Liver (tissue), 9 donors: ENCODE results near the gene STXBP4. TPM values are rescaled to one million over a fixed set of nuclear protein-coding genes. Genes with fewer than 3 reads are reported as not detected.
A peak's percentile ranks its signal among the peaks of the same experiment; 100 is the strongest.

Experiments used
- DNase-seq: peaks from one replicate; pipeline ENCODE4 v3.0.0-alpha.2; 2017; ENCODE audit warnings: low spot score
- H3K27ac ChIP-seq, 2 donors: one replicate each; pipeline ENCODE4 v1.7.0; 2013; ENCODE audit warnings: inconsistent platforms in 2 of 2, low read length in 2 of 2, control low read depth in 1 of 2, low read depth in 1 of 2, mild to moderate bottlenecking in 1 of 2
- H3K27me3 ChIP-seq, 4 donors: one replicate each; pipeline versions ENCODE4 v1.6.1 to v1.7.0; 2013; ENCODE audit warnings: low read length in 3 of 4, inconsistent platforms in 1 of 4, mild to moderate bottlenecking in 1 of 4, moderate library complexity in 1 of 4; ENCODE audit not compliant: control insufficient read depth in 4 of 4, insufficient read depth in 4 of 4
- H3K36me3 ChIP-seq, 4 donors: one replicate each; pipeline versions ENCODE4 v1.6.1 to v1.7.0; 2013; ENCODE audit warnings: low read length in 3 of 4, mild to moderate bottlenecking in 3 of 4, low read depth in 1 of 4, moderate library complexity in 1 of 4; ENCODE audit not compliant: control insufficient read depth in 4 of 4, insufficient read depth in 3 of 4
- H3K4me1 ChIP-seq, 4 donors: one replicate each; pipeline versions ENCODE4 v1.6.1 to v1.7.0; 2013; ENCODE audit warnings: low read length in 3 of 4, mild to moderate bottlenecking in 3 of 4, moderate library complexity in 1 of 4; ENCODE audit not compliant: control insufficient read depth in 4 of 4, insufficient read depth in 4 of 4
- H3K4me3 ChIP-seq, 3 donors: one replicate each; pipeline versions ENCODE4 v1.6.1 to v1.7.0; 2013; ENCODE audit warnings: low read length in 3 of 3, control low read depth in 1 of 3, low read depth in 1 of 3, mild to moderate bottlenecking in 1 of 3
- H3K9ac ChIP-seq, 2 donors: one replicate each; pipeline ENCODE4 v1.7.0; 2013; ENCODE audit warnings: low read length in 2 of 2, mild to moderate bottlenecking in 2 of 2, moderate library complexity in 2 of 2, control low read depth in 1 of 2, low read depth in 1 of 2
- H3K9me3 ChIP-seq, 4 donors: one replicate each; pipeline versions ENCODE4 v1.6.1 to v1.7.0; 2013; ENCODE audit warnings: low read length in 3 of 4; ENCODE audit not compliant: control insufficient read depth in 4 of 4
- CTCF ChIP-seq: fragments of 150-350 bp; IDR thresholded peaks from 2 replicates; pipeline ENCODE4 v1.5.1; 2017; ENCODE audit warnings: improper control_type of control experiment, low read depth, low read length; ENCODE audit not compliant: missing input control
- EGR1 ChIP-seq, 2 donors: IDR thresholded peaks; 2 replicates each; pipeline ENCODE4 v1.6.1; 2016 to 2018; ENCODE audit warnings: antibody characterized with exemption in 2 of 2, low read depth in 2 of 2
- FOXA1 ChIP-seq: IDR thresholded peaks from 2 replicates; pipeline ENCODE4 v1.6.1; 2016; ENCODE audit warnings: antibody characterized with exemption
- FOXA2 ChIP-seq: IDR thresholded peaks from 2 replicates; pipeline ENCODE4 v1.6.1; 2016; ENCODE audit warnings: antibody characterized with exemption
- GABPA ChIP-seq, 2 donors: IDR thresholded peaks in 1 of 2; conservative IDR thresholded peaks in 1 of 2; 2 replicates each; pipeline ENCODE4 v1.6.1; 2016; ENCODE audit warnings: antibody characterized with exemption in 2 of 2, mild to moderate bottlenecking in 1 of 2, moderate library complexity in 1 of 2
- HNF4A ChIP-seq, 2 donors: conservative IDR thresholded peaks; 2 replicates each; pipeline ENCODE4 v1.6.1; 2016; ENCODE audit warnings: antibody characterized with exemption in 2 of 2, mild to moderate bottlenecking in 2 of 2
- HNF4G ChIP-seq: IDR thresholded peaks from 2 replicates; pipeline ENCODE4 v1.6.1; 2016; ENCODE audit warnings: antibody characterized with exemption
- JUND ChIP-seq, 2 donors: IDR thresholded peaks; 2 replicates each; pipeline ENCODE4 v1.6.1; 2016; ENCODE audit warnings: antibody characterized with exemption in 2 of 2
- MAX ChIP-seq: IDR thresholded peaks from 2 replicates; pipeline ENCODE4 v1.6.1; 2016; ENCODE audit warnings: antibody characterized with exemption
- NR2F2 ChIP-seq: IDR thresholded peaks from 2 replicates; pipeline ENCODE4 v1.6.1; 2016; ENCODE audit warnings: antibody characterized with exemption
- RAD21 ChIP-seq, 2 donors: IDR thresholded peaks; 2 replicates each; pipeline ENCODE4 v1.6.1; 2016; ENCODE audit warnings: antibody characterized with exemption in 2 of 2, mild to moderate bottlenecking in 2 of 2
- REST ChIP-seq: IDR thresholded peaks from 2 replicates; pipeline ENCODE4 v1.6.1; 2016; ENCODE audit warnings: antibody characterized with exemption, mild to moderate bottlenecking
- RXRA ChIP-seq, 2 donors: IDR thresholded peaks; 2 replicates each; pipeline ENCODE4 v1.6.1; 2017 to 2018; ENCODE audit warnings: antibody characterized with exemption in 2 of 2, mild to moderate bottlenecking in 1 of 2
- SP1 ChIP-seq: IDR thresholded peaks from 2 replicates; pipeline ENCODE4 v1.6.1; 2018; ENCODE audit warnings: antibody characterized with exemption, mild to moderate bottlenecking
- TAF1 ChIP-seq: conservative IDR thresholded peaks from 2 replicates; pipeline ENCODE4 v1.6.1; 2016; ENCODE audit warnings: antibody characterized with exemption, mild to moderate bottlenecking
- YY1 ChIP-seq: IDR thresholded peaks from 2 replicates; pipeline ENCODE4 v1.6.1; 2016; ENCODE audit warnings: antibody characterized with exemption, mild to moderate bottlenecking
- ZBTB33 ChIP-seq: IDR thresholded peaks from 2 replicates; pipeline ENCODE4 v1.6.1; 2016; ENCODE audit warnings: antibody characterized with exemption
- WGBS: extraction: QIAGEN DNeasy Blood & Tissue Kit; methylation state at CpG from one replicate; pipeline ENCODE4 v1.1.7; 2013; 5-methylcytosine and 5-hydroxymethylcytosine counted together
- polyA plus RNA-seq, 2 donors: library from polyadenylated mRNA; stranded (reverse) in 1 of 2; unstranded in 1 of 2; fragments of 200-250 nt in 1 of 2; fragments of >200 nt in 1 of 2; fragmentation: Nextera tagmentation in 1 of 2; extraction: Ambion mirVana in 1 of 2; gene quantifications; one replicate each; pipeline versions ENCODE4 v1.2.1 to v1.2.3, GENCODE V29; 2013 to 2015
- total RNA-seq, 2 donors: library from RNA; depleted of rRNA; stranded (reverse); fragments of >200 nt; gene quantifications; one replicate each; pipeline ENCODE4 v1.2.3, GENCODE V29; 2014
- donor health status: healthy.
- donor health status: healthy.
- donor health status: healthy.
- donor health status: healthy.
- donor health status: healthy.

STXBP4 gene
- total and polyA plus RNA-seq, 4 donors, result 1.5 to 12.6 (median 3.5) TPM

GRCh38 chr17:54992797-54993639 lies 24.5 kb downstream of the STXBP4 start:
- no peak overlapping the region for H3K9ac ChIP-seq
- WGBS, result 84% methylated on average over 8 of the region's 8 CpGs
- no peaks in the 10 kb centered on the region for H3K36me3 ChIP-seq
- H3K4me1 ChIP-seq, result peaks cover 0 to 1% (median 0%) of the 10 kb centered on the region in 4 donors
- DNase-seq, result no peak
- TF ChIP-seq REST, result no peak
- peak; percentile 79 to 89 for TF ChIP-seq RAD21 (IDR thresholded peaks at IDR 0.05)
- no peak for TF ChIP-seq FOXA1
- peak; percentile 55 for TF ChIP-seq CTCF
- H3K27me3 ChIP-seq, result no peaks in the 10 kb centered on the region
- no peak overlapping the region for H3K4me3 ChIP-seq
- H3K27ac ChIP-seq, result no peak overlapping the region
- no peaks in the 10 kb centered on the region for H3K9me3 ChIP-seq

GRCh38 chr17:54996441-54996840 lies 27.9 kb downstream of the STXBP4 start:
- Histone ChIP-seq H3K27ac (no peak overlapping the region), H3K36me3 (no peaks in the 10 kb centered on the region), H3K27me3 (no peaks in the 10 kb centered on the region), H3K4me3 (no peak overlapping the region), H3K4me1 (no peaks in the 10 kb centered on the region), H3K9me3 (no peaks in the 10 kb centered on the region), H3K9ac (no peak overlapping the region)
- 96% methylated on average over 1 of the region's 1 CpG for WGBS
- DNase-seq, result no peak
- TF ChIP-seq REST, result no peak
- no peak for TF ChIP-seq RAD21 (IDR thresholded peaks at IDR 0.05)
- no peak for TF ChIP-seq CTCF
- TF ChIP-seq TAF1, result no peak
- no peak for TF ChIP-seq HNF4A (conservative IDR thresholded peaks at IDR 0.05)
- no peak for TF ChIP-seq MAX
- no peak for TF ChIP-seq FOXA2
- no peak for TF ChIP-seq RXRA (IDR thresholded peaks at IDR 0.05)
- TF ChIP-seq EGR1 (IDR thresholded peaks at IDR 0.05; ENCODE audit: low read depth in 2 of 2), result no peak
- TF ChIP-seq JUND (IDR thresholded peaks at IDR 0.05), result no peak
- TF ChIP-seq ZBTB33, result no peak
- TF ChIP-seq GABPA (IDR thresholded peaks at IDR 0.05 in 1 of 2, conservative IDR thresholded peaks at IDR 0.05 in 1 of 2), result no peak
- no peak for TF ChIP-seq NR2F2
- TF ChIP-seq YY1, result no peak
- TF ChIP-seq SP1, result no peak
- TF ChIP-seq HNF4G, result no peak
- no peak for TF ChIP-seq FOXA1
